Measurements from ENCODE around the gene WDR7.

The WDR7 gene

GRCh38 chr18:56650944-56651770 lies at the start of gene WDR7:
Gene WDR7, plus strand, starts transcription at chr18:56651359. Its CDS starts 21,157 bp downstream, at chr18:56672516.
- peak; percentile 97 for DNase-seq (ENCODE audit: low read depth in 2 of 2)

GRCh38 chr18:56606618-56607017 lies 44.5 kb upstream of the WDR7 start:
- no peak for DNase-seq (ENCODE audit: low read depth in 2 of 2)

GRCh38 chr18:56615738-56616520 lies 35.2 kb upstream of the WDR7 start:
- no peak for DNase-seq (ENCODE audit: low read depth in 2 of 2)

GRCh38 chr18:56627991-56628390 lies 23.2 kb upstream of the WDR7 start:
- DNase-seq (ENCODE audit: low read depth in 2 of 2), result no peak

GRCh38 chr18:56632070-56633022 lies 18.8 kb upstream of the WDR7 start:
- no peak for DNase-seq (ENCODE audit: low read depth in 2 of 2)

- no peak for DNase-seq (ENCODE audit: low read depth in 2 of 2)
Observed at GRCh38 chr18:56635007-56635406, 16.2 kb upstream of the WDR7 start.

GRCh38 chr18:56637176-56637575 lies 14.0 kb upstream of the WDR7 start:
- no peak for DNase-seq (ENCODE audit: low read depth in 2 of 2)

- DNase-seq (ENCODE audit: low read depth in 2 of 2), result no peak
Observed at GRCh38 chr18:56637711-56638231, 13.4 kb upstream of the WDR7 start.

- peak; percentile 98 for DNase-seq (ENCODE audit: low read depth in 2 of 2)
Observed at GRCh38 chr18:56638232-56639103, 12.7 kb upstream of the WDR7 start, which contains the start of gene TXNL1. Gene TXNL1, minus strand, starts transcription at chr18:56638592. Its CDS starts 152 bp downstream, at chr18:56638440.

GRCh38 chr18:56639104-56639381 lies 12.1 kb upstream of the WDR7 start:
- DNase-seq (ENCODE audit: low read depth in 2 of 2), result no peak

GRCh38 chr18:56639571-56639970 lies 11.6 kb upstream of the WDR7 start:
- DNase-seq (ENCODE audit: low read depth in 2 of 2), result no peak

- DNase-seq (ENCODE audit: low read depth in 2 of 2), result no peak
Observed at GRCh38 chr18:56641714-56642337, 9.3 kb upstream of the WDR7 start.

- DNase-seq (ENCODE audit: low read depth in 2 of 2), result no peak
Observed at GRCh38 chr18:56643381-56643780, 7.8 kb upstream of the WDR7 start.

GRCh38 chr18:56645415-56646016 lies 5.6 kb upstream of the WDR7 start:
- DNase-seq (ENCODE audit: low read depth in 2 of 2), result no peak

GRCh38 chr18:56647071-56647470 lies 4.1 kb upstream of the WDR7 start:
- no peak for DNase-seq (ENCODE audit: low read depth in 2 of 2)

- no peak for DNase-seq (ENCODE audit: low read depth in 2 of 2)
Observed at GRCh38 chr18:56647951-56648893, 2.9 kb upstream of the WDR7 start.

- no peak for DNase-seq (ENCODE audit: low read depth in 2 of 2)
Observed at GRCh38 chr18:56649996-56650395, 1.2 kb upstream of the WDR7 start.

- no peak for DNase-seq (ENCODE audit: low read depth in 2 of 2)
Observed at GRCh38 chr18:56651771-56652092, 573 bp downstream of the WDR7 start.

GRCh38 chr18:56652802-56653201 lies 1.6 kb downstream of the WDR7 start:
- DNase-seq (ENCODE audit: low read depth in 2 of 2), result no peak

Data from fibroblast of skin of left quadriceps (primary cell).